ENCODE data around the gene PTPN4. TPM values are rescaled to one million over a fixed set of nuclear protein-coding genes. Genes with fewer than 3 reads are reported as not detected.

The PTPN4 gene
- total RNA-seq: 40.4 TPM
- long read RNA-seq: 0 reads

- intact Hi-C loops (cut with DNase I): loop anchor here (2.0 to 5.0 kb wide), 3 partner anchors 63 to 418 kb away; partner anchors contain the start of gene EPB41L5
- peak; percentile 99 for DNase-seq (ENCODE audit: missing footprints)
- ATAC-seq: peak; percentile 98
Observed at GRCh38 chr2:119759451-119760236, at the start of gene PTPN4. TSS of gene PTPN4 (plus strand) at chr2:119759922. CDS start at chr2:119809854, 49,932 bp downstream.

- no peak for DNase-seq (ENCODE audit: missing footprints)
- no peak for ATAC-seq
- intact Hi-C loops (cut with DNase I): no loop called here
Observed at GRCh38 chr2:119710281-119710680, 49.4 kb upstream of the PTPN4 start.

GRCh38 chr2:119711352-119711751 is 48.4 kb upstream of the PTPN4 start:
- intact Hi-C loops (cut with DNase I): no loop called here
- no peak for DNase-seq (ENCODE audit: missing footprints)

GRCh38 chr2:119712571-119712970 is 47.2 kb upstream of the PTPN4 start:
- intact Hi-C loops (cut with DNase I): no loop called here
- DNase-seq (ENCODE audit: missing footprints): no peak
- ATAC-seq: no peak

More at GRCh38 chr2:119711352-119711751, 48.4 kb upstream of the PTPN4 start:
- ATAC-seq: no peak

- no peak for DNase-seq (ENCODE audit: missing footprints)
- intact Hi-C loops (cut with DNase I): no loop called here
- ATAC-seq: no peak
Observed at GRCh38 chr2:119713819-119714490, 45.8 kb upstream of the PTPN4 start.

- DNase-seq (ENCODE audit: missing footprints) (no peak), ATAC-seq (no peak)
- intact Hi-C loops (cut with DNase I): no loop called here
Observed at GRCh38 chr2:119715409-119716283, 44.1 kb upstream of the PTPN4 start.

- no peak for ATAC-seq
- DNase-seq (ENCODE audit: missing footprints): no peak
- intact Hi-C loops (cut with DNase I): no loop called here
Observed at GRCh38 chr2:119716284-119716672, 43.4 kb upstream of the PTPN4 start.

- intact Hi-C loops (cut with DNase I): no loop called here
- ATAC-seq (no peak), DNase-seq (ENCODE audit: missing footprints) (no peak)
Observed at GRCh38 chr2:119718501-119719260, 41.0 kb upstream of the PTPN4 start.

GRCh38 chr2:119719261-119719627 is 40.5 kb upstream of the PTPN4 start:
- ATAC-seq (no peak), DNase-seq (ENCODE audit: missing footprints) (no peak)
- intact Hi-C loops (cut with DNase I): no loop called here

GRCh38 chr2:119721043-119721442 is 38.7 kb upstream of the PTPN4 start:
- intact Hi-C loops (cut with DNase I): no loop called here
- DNase-seq (ENCODE audit: missing footprints): no peak
- ATAC-seq: no peak

- no peak for DNase-seq (ENCODE audit: missing footprints)
- intact Hi-C loops (cut with DNase I): no loop called here
- ATAC-seq: peak; percentile 88
Observed at GRCh38 chr2:119721462-119721861, 38.3 kb upstream of the PTPN4 start.

- DNase-seq (ENCODE audit: missing footprints) (no peak), ATAC-seq (no peak)
- intact Hi-C loops (cut with DNase I): no loop called here
Observed at GRCh38 chr2:119721904-119722303, 37.8 kb upstream of the PTPN4 start.

- ATAC-seq (no peak), DNase-seq (ENCODE audit: missing footprints) (no peak)
- intact Hi-C loops (cut with DNase I): no loop called here
Observed at GRCh38 chr2:119723186-119723585, 36.5 kb upstream of the PTPN4 start.

- no peak for ATAC-seq
- intact Hi-C loops (cut with DNase I): no loop called here
- DNase-seq (ENCODE audit: missing footprints): no peak
Observed at GRCh38 chr2:119723784-119724467, 35.8 kb upstream of the PTPN4 start.

GRCh38 chr2:119724656-119725485 is 34.9 kb upstream of the PTPN4 start:
- intact Hi-C loops (cut with DNase I): no loop called here
- ATAC-seq: no peak
- DNase-seq (ENCODE audit: missing footprints): no peak

- ATAC-seq: no peak
Observed at GRCh38 chr2:119727493-119727892, 32.2 kb upstream of the PTPN4 start.

GRCh38 chr2:119728421-119728820 is 31.3 kb upstream of the PTPN4 start:
- ATAC-seq: no peak
- intact Hi-C loops (cut with DNase I): no loop called here
- no peak for DNase-seq (ENCODE audit: missing footprints)

More at GRCh38 chr2:119727493-119727892, 32.2 kb upstream of the PTPN4 start:
- no peak for DNase-seq (ENCODE audit: missing footprints)
- intact Hi-C loops (cut with DNase I): no loop called here
